Breast epithelium (tissue), 3 donors: ENCODE results near the gene PDXP.

Experiments used
- POLR2A ChIP-seq: fragments of 450-650 bp; IDR thresholded peaks from one replicate; pipeline ENCODE4 v1.6.1; 2016; ENCODE audit warnings: antibody characterized with exemption, mild to moderate bottlenecking, moderate library complexity
- TF ChIP-seq, protein P1 (sequence below), 3 donors: fragments of 450-650 bp; IDR thresholded peaks; one replicate each; pipeline ENCODE4 v1.5.1; 2016 to 2017; ENCODE audit warnings: antibody characterized with exemption in 3 of 3, mild to moderate bottlenecking in 3 of 3, moderate library complexity in 3 of 3

GRCh38 chr22:37713761-37714160 is 55.2 kb downstream of the PDXP start:
- TF ChIP-seq, protein P1, sequence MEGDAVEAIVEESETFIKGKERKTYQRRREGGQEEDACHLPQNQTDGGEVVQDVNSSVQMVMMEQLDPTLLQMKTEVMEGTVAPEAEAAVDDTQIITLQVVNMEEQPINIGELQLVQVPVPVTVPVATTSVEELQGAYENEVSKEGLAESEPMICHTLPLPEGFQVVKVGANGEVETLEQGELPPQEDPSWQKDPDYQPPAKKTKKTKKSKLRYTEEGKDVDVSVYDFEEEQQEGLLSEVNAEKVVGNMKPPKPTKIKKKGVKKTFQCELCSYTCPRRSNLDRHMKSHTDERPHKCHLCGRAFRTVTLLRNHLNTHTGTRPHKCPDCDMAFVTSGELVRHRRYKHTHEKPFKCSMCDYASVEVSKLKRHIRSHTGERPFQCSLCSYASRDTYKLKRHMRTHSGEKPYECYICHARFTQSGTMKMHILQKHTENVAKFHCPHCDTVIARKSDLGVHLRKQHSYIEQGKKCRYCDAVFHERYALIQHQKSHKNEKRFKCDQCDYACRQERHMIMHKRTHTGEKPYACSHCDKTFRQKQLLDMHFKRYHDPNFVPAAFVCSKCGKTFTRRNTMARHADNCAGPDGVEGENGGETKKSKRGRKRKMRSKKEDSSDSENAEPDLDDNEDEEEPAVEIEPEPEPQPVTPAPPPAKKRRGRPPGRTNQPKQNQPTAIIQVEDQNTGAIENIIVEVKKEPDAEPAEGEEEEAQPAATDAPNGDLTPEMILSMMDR (IDR thresholded peaks at IDR 0.05), result no peak
- no peak for TF ChIP-seq POLR2A
